ENCODE measurements around the gene PARN. TPM values are rescaled to one million over a fixed set of nuclear protein-coding genes. Genes with fewer than 3 reads are reported as not detected.

The PARN gene
- total and polyA plus RNA-seq, 2 of the 8 experiments (the other 6 are each of a cell fraction or from before 2014, with no cell fraction given) = 24.5 to 44.6 TPM

DNA sequence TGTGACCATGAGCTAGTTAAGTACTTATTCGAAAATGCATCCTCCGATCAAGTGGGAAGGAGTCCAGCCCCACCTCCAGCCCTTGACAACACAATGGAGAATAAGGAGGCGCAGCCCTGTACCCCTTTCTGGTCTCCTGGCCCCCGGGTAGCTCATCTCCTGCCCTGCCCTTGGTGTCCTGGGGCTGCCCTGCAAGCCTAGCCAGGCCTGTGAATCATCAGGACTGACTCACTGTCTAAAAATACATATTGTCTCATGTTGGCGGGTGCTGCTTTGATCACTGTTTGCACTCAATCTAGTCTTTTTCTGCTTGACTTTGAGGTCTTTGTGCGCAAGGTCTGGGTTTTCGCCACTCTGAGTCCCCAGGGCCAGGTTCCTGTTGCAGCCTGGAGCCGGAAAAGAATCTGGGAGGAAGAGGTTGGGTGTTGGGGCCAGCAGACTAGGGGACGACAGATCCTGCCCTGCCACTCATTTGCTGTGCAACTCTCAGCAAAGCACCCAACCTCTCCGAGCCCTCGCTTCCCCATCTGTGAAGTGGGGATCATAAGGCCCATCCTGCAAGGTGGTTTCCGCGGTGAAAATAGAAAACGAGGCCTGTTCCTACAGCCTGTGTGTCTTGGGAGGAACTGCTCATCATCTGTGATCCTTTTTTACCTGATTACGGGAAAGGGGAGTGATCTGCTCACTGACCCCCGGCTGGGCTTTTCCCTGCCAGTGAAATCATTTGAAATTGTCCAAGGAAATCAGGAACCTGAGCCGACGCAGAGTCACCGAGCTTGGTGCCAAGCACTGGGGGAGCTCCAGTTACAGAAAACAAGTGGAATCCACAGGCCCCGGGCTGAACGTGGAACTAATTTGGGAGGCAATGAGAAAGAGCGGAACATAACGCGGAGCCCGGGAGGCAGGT, 230.4 kb downstream of the PARN start:
- no peak overlapping the region for H3K27ac ChIP-seq (ENCODE audit: low read depth, low read length)
- no peaks in the 10 kb centered on the region for H3K36me3 ChIP-seq (ENCODE audit: control insufficient read depth in 2 of 4, insufficient read depth in 4 of 4, low read length in 3 of 4)
- H3K23me2 ChIP-seq (ENCODE audit: low read depth, low read length) = no peaks in the 10 kb centered on the region
- H3K4me2 ChIP-seq (ENCODE audit: insufficient read depth in 1 of 2, low read depth in 2 of 2, low read length in 2 of 2) = no peak overlapping the region
- no peak for FAIRE-seq
- peak overlapping the region; percentile 19; the same call in 1 of the 2 replicates for H3K18ac ChIP-seq (ENCODE audit: extremely low read depth, low read length)
- H2AK5ac ChIP-seq (ENCODE audit: low read depth, low read length) = no peak overlapping the region
- H4K20me1 ChIP-seq (replicated peaks in 1 of 2; ENCODE audit: control insufficient read depth in 1 of 2, insufficient read depth in 2 of 2, low read length in 2 of 2) = no peaks in the 10 kb centered on the region
- no peak overlapping the region for H3K4me3 ChIP-seq (ENCODE audit: extremely low read depth in 1 of 4, insufficient read depth in 2 of 4, low read depth in 3 of 4, low read length in 4 of 4)
- ChIA-PET POLR2A (ENCODE audit: partially characterized antibody) (no interaction called here), CTCF (ENCODE audit: partially characterized antibody) (no interaction called here)
- H4K8ac ChIP-seq (ENCODE audit: extremely low read depth, insufficient read depth, low read length) = no peak overlapping the region; the same call in 1 of the 2 replicates
- no peak overlapping the region for H2BK12ac ChIP-seq (ENCODE audit: low read depth, low read length)
- no peaks in the 10 kb centered on the region for H3K79me1 ChIP-seq (ENCODE audit: low read depth, low read length)
- no peak overlapping the region for H2BK5ac ChIP-seq (ENCODE audit: low read depth, low read length)
- H2BK20ac ChIP-seq (ENCODE audit: low read length) = no peak overlapping the region
- H2BK120ac ChIP-seq (replicated peaks; ENCODE audit: low read depth, low read length) = no peak overlapping the region
- H3K9ac ChIP-seq (replicated peaks in 1 of 4; ENCODE audit: extremely low read depth in 1 of 4, low read depth in 3 of 4, low read length in 3 of 4) = no peak overlapping the region; a peak in 1 of 7 replicates
- no peak overlapping the region for H3K14ac ChIP-seq (ENCODE audit: insufficient read length)
- H2BK15ac ChIP-seq (ENCODE audit: low read length) = no peak overlapping the region
- 91% methylated on average over 25 of the region's 25 CpGs; no CpG with 5 or more reads in 1 of the 2 experiments for WGBS, 2 experiments (ENCODE audit: extremely low coverage in 1 of 2, insufficient coverage in 1 of 2, insufficient read length in 1 of 2, insufficient replicate concordance in 2 of 2, low coverage in 1 of 2, low lambda C conversion rate in 2 of 2, missing lambda C conversion rate in 1 of 2)
- no peaks in the 10 kb centered on the region for H3K27me3 ChIP-seq (replicated peaks in 1 of 4; ENCODE audit: control insufficient read depth in 3 of 4, extremely low read depth in 1 of 4, insufficient read depth in 3 of 4, low read length in 3 of 4)
- H4K5ac ChIP-seq (ENCODE audit: insufficient read length, low read depth, low read length) = no peak overlapping the region
- 0 out of 7 replicates have a peak, but pooled peaks cover 0 to 3% (median 0%) of the 10 kb centered on the region in 4 experiments for H3K4me1 ChIP-seq (replicated peaks in 1 of 4; ENCODE audit: control insufficient read depth in 3 of 4, insufficient read depth in 4 of 4, low read length in 3 of 4)
- H3K23ac ChIP-seq (ENCODE audit: insufficient read length) = no peak overlapping the region
- H4K91ac ChIP-seq (replicated peaks; ENCODE audit: insufficient read length, low read length) = no peak overlapping the region
- no peak overlapping the region for H3K4ac ChIP-seq (replicated peaks; ENCODE audit: insufficient read length, low read depth, low read length)
- DNase-seq (ENCODE audit: low read depth in 1 of 2, low spot score in 2 of 2) = no peak
- H2AFZ ChIP-seq (ENCODE audit: low read length) = peak overlapping the region; percentile 61
- H3K79me2 ChIP-seq (ENCODE audit: control insufficient read depth in 1 of 2, insufficient read depth in 2 of 2, low read length in 2 of 2) = no peaks in the 10 kb centered on the region
- H3K9me3 ChIP-seq (ENCODE audit: insufficient read depth in 2 of 2, low read depth in 1 of 2, low read length in 1 of 2) = no peaks in the 10 kb centered on the region
- no peak overlapping the region for H3K56ac ChIP-seq (replicated peaks; ENCODE audit: insufficient read length, low read depth, low read length)
- TF ChIP-seq GTF2F1 (IDR thresholded peaks at IDR 0.05; ENCODE audit: borderline replicate concordance, low read depth, low read length) (no peak), SUZ12 (IDR thresholded peaks at IDR 0.05; ENCODE audit: low read length) (no peak), BACH1 (IDR thresholded peaks at IDR 0.05; ENCODE audit: low read length) (no peak), SRF (IDR thresholded peaks at IDR 0.05; ENCODE audit: low read depth, low read length) (no peak), PHF8 (conservative IDR thresholded peaks at IDR 0.05; ENCODE audit: low read depth, low read length) (no peak), NANOG (IDR thresholded peaks at IDR 0.05; ENCODE audit: insufficient read depth, low read depth, low read length, poor library complexity, severe bottlenecking) (no peak), GABPA (IDR thresholded peaks at IDR 0.05; ENCODE audit: borderline replicate concordance, insufficient read depth, low read length) (no peak), CTCF (IDR thresholded peaks at IDR 0.05; ENCODE audit: control extremely low read depth in 1 of 3, insufficient read depth in 1 of 3, low read depth in 1 of 3, low read length in 3 of 3) (no peak), POU5F1 (IDR thresholded peaks at IDR 0.05; ENCODE audit: low read depth, low read length) (no peak), SP4 (IDR thresholded peaks at IDR 0.05; ENCODE audit: low read length) (no peak)
